Neutrophil (primary cell): ENCODE results near the gene C12orf76.

Experiments
- H3K27ac ChIP-seq: fragments of 200-600 bp; sonication (generic); 2 replicates; pipeline ENCODE4 v1.5.1; 2016; ENCODE audit warnings: mild to moderate bottlenecking, moderate library complexity
- H3K27me3 ChIP-seq: fragments of 200-600 bp; sonication (generic); 2 replicates; pipeline ENCODE4 v1.6.0; 2016; ENCODE audit warnings: mild to moderate bottlenecking
- H3K36me3 ChIP-seq: fragments of 200-600 bp; sonication (generic); 2 replicates; pipeline ENCODE4 v1.5.1; 2017
- H3K4me1 ChIP-seq, 2 experiments: fragments of 200-600 bp in 1 of 2; sonication (generic) in 1 of 2; 1 replicate in 1 of 2; 2 replicates in 1 of 2; pipeline versions ENCODE4 v1.5.1 to v1.6.1; 2013 to 2016; ENCODE audit warnings: low read depth in 1 of 2, low read length in 1 of 2, mild to moderate bottlenecking in 1 of 2, moderate library complexity in 1 of 2; ENCODE audit not compliant: control insufficient read depth in 1 of 2, insufficient read depth in 1 of 2
- H3K4me3 ChIP-seq, 2 experiments: fragments of 200-600 bp in 1 of 2; sonication (generic) in 1 of 2; 1 replicate in 1 of 2; 2 replicates in 1 of 2; pipeline ENCODE4 v1.5.1; 2013 to 2016; ENCODE audit warnings: low read depth in 1 of 2, low read length in 1 of 2, mild to moderate bottlenecking in 1 of 2, moderate library complexity in 1 of 2
- H3K9me3 ChIP-seq: fragments of 200-600 bp; sonication (generic); 2 replicates; pipeline ENCODE4 v1.5.1; 2016
- CTCF ChIP-seq: fragments of 200-600 bp; sonication (generic); IDR thresholded peaks from 2 replicates; pipeline ENCODE4 v1.5.1; 2016; ENCODE audit warnings: antibody characterized with exemption

C12orf76 gene

GRCh38 chr12:109993091-109993490, 55.2 kb downstream of the C12orf76 start:
- no peak for TF ChIP-seq CTCF
- peak overlapping the region in 1 of 2 experiments; percentile 97 for H3K4me3 ChIP-seq
- no peaks in the 10 kb centered on the region for H3K9me3 ChIP-seq
- peaks cover 45% of the 10 kb centered on the region for H3K36me3 ChIP-seq
- H3K4me1 ChIP-seq, result peaks cover 48 to 52% of the 10 kb centered on the region in 2 experiments
- peak overlapping the region; percentile 100 for H3K27ac ChIP-seq
- no peaks in the 10 kb centered on the region for H3K27me3 ChIP-seq

DNA sequence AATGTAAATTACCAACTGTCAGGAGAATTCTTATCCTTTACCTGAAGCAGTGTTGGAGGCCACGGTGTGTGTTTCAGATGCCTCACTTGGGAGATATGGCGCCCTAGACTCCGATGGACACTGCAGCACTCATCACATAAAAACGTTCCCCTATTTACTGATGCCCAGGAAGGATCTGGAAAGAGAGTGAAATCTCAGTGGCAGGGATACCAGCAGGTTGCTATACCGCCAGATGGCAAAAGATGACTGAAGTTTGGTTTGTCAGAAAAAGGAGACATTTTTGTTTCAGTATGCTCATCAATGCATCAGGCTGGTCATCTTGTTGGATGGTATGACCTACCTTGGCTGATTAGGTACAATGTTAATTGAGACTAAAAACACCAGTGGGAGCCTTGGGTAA, 56.7 kb downstream of the C12orf76 start:
- TF ChIP-seq CTCF, result no peak
- peak overlapping the region; percentile 29 for H3K27ac ChIP-seq
- H3K4me3 ChIP-seq, result no peak overlapping the region
- H3K4me1 ChIP-seq, result peaks cover 33 to 38% of the 10 kb centered on the region in 2 experiments
- no peaks in the 10 kb centered on the region for H3K27me3 ChIP-seq
- H3K36me3 ChIP-seq, result peaks cover 60% of the 10 kb centered on the region
- H3K9me3 ChIP-seq, result peaks cover 5% of the 10 kb centered on the region
